GM06990 (cell line): ENCODE data around the gene PRKCE.

Source experiments
- DNase-seq: peaks from one replicate; pipeline ENCODE4 v3.0.0-alpha.2; 2011; ENCODE audit not compliant: insufficient read length; ENCODE audit errors: extremely low read depth
- H3K27me3 ChIP-seq: replicated peaks from 2 replicates; pipeline ENCODE4 v1.6.0; 2011; ENCODE audit warnings: low read length; ENCODE audit not compliant: control insufficient read depth, insufficient read depth
- H3K36me3 ChIP-seq: 2 replicates; pipeline ENCODE4 v1.5.1; 2011; ENCODE audit warnings: low read length; ENCODE audit not compliant: control insufficient read depth, insufficient read depth
- H3K4me3 ChIP-seq: replicated peaks from 2 replicates; pipeline ENCODE4 v1.5.1; 2011; ENCODE audit warnings: low read depth, mild to moderate bottlenecking, control low read depth, low read length
- CTCF ChIP-seq: IDR thresholded peaks from 2 replicates; pipeline ENCODE4 v1.5.1; 2011; ENCODE audit warnings: low read length, control low read depth, mild to moderate bottlenecking, inconsistent platforms; ENCODE audit not compliant: insufficient read depth, poor library complexity, severe bottlenecking

PRKCE gene

GRCh38 chr2:45836316-45836715 is 184.8 kb downstream of the PRKCE start:
- peak; percentile 13 for TF ChIP-seq CTCF
- Histone ChIP-seq H3K36me3 (no peaks in the 10 kb centered on the region), H3K27me3 (no peaks in the 10 kb centered on the region), H3K4me3 (no peak overlapping the region)
- peak; percentile 64 for DNase-seq

GRCh38 chr2:45836740-45837139 is 185.3 kb downstream of the PRKCE start:
- DNase-seq = peak; percentile 66
- Histone ChIP-seq H3K27me3 (no peaks in the 10 kb centered on the region), H3K36me3 (no peaks in the 10 kb centered on the region), H3K4me3 (no peak overlapping the region)
- no peak for TF ChIP-seq CTCF

- Histone ChIP-seq H3K4me3 (no peak overlapping the region), H3K27me3 (no peaks in the 10 kb centered on the region), H3K36me3 (no peaks in the 10 kb centered on the region)
- TF ChIP-seq CTCF = no peak
- peak; percentile 33 for DNase-seq
These were observed 186.4 kb downstream of the PRKCE start for GRCh38 chr2:45837812-45838341.

- no peak for TF ChIP-seq CTCF
- Histone ChIP-seq H3K27me3 (no peaks in the 10 kb centered on the region), H3K36me3 (no peaks in the 10 kb centered on the region), H3K4me3 (no peak overlapping the region)
- DNase-seq = no peak
These were observed 188.2 kb downstream of the PRKCE start for GRCh38 chr2:45839508-45840251.

- Histone ChIP-seq H3K4me3 (no peak overlapping the region), H3K36me3 (no peaks in the 10 kb centered on the region), H3K27me3 (no peaks in the 10 kb centered on the region)
- no peak for TF ChIP-seq CTCF
- DNase-seq = no peak
These were observed 189.0 kb downstream of the PRKCE start for GRCh38 chr2:45840481-45840880.
